Pancreas (tissue), 10 donors: ENCODE data around the gene DENND4C. TPM values are rescaled to one million over a fixed set of nuclear protein-coding genes. Genes with fewer than 3 reads are reported as not detected.

ENCODE experiments used
- ATAC-seq, 4 donors: fragments of 200-7000 bp; cut with Tn5 transposase; one replicate each; pipeline versions ENCODE4 v1.8.0 to v1.9.1; 2020; ENCODE audit warnings: mild to moderate bottlenecking in 4 of 4, moderate library complexity in 4 of 4
- DNase-seq, 6 donors: peaks; one replicate each; pipeline ENCODE4 v3.0.0-alpha.2; 2020
- FAIRE-seq: peaks from 2 replicates; lab custom pipeline; 2012; peaks lifted over from hg19 to GRCh38; lab: Jason Lieb, UNC
- H3K27ac ChIP-seq, 4 donors: fragments of 200-600 bp; sonication (generic); 1 replicate in 3 of 4; 2 replicates in 1 of 4; pipeline versions ENCODE4 v1.5.0 to v1.8.0; 2020
- H3K27me3 ChIP-seq, 4 donors: fragments of 200-600 bp; one replicate each; pipeline ENCODE4 v1.8.0; 2021
- H3K36me3 ChIP-seq, 3 donors: fragments of 200-600 bp; sonication (generic) in 1 of 3; one replicate each; pipeline versions ENCODE4 v1.5.0 to v1.8.0; 2020 to 2021
- H3K4me1 ChIP-seq, 3 donors: fragments of 200-600 bp; one replicate each; pipeline ENCODE4 v1.8.0; 2021
- H3K4me3 ChIP-seq, 4 donors: fragments of 200-600 bp; sonication (generic) in 2 of 4; one replicate each; pipeline versions ENCODE4 v1.5.0 to v1.8.0; 2020 to 2021
- H3K9me3 ChIP-seq, 4 donors: fragments of 200-600 bp; one replicate each; pipeline ENCODE4 v1.8.0; 2021
- WGBS, 2 donors: extraction: QIAGEN DNeasy Blood & Tissue Kit; methylation state at CpG; one replicate each; pipeline ENCODE4 v1.1.7; 2013; 5-methylcytosine and 5-hydroxymethylcytosine counted together
- intact Hi-C, 3 donors: fragments of 100-400 bp; cut with DNase I; formaldehyde crosslinking; loops; one replicate each; pipeline versions ENCODE4 v1.11.1 to v1.14.2; 2022
- polyA plus RNA-seq, 2 donors: library from polyadenylated mRNA; stranded (reverse); fragments of 200-250 nt; gene quantifications; one replicate each; pipeline ENCODE4 v1.2.3, GENCODE V29; 2013
- total RNA-seq, 6 donors: library from RNA; stranded (reverse); fragmentation: NEBNext Ultra II Directional in 4 of 6; extraction: Animal tissue kit (Norgen Biotek cat#: 25700) in 4 of 6; gene quantifications; one replicate each; pipeline versions ENCODE4 v1.2.1 to v1.2.4, GENCODE V29; 2021 to 2023
- TF ChIP-seq, protein P1 (sequence below), 4 donors: fragments of 200-600 bp; sonication (generic) in 3 of 4; IDR thresholded peaks; one replicate each; pipeline versions ENCODE4 v1.5.0 to v1.8.0; 2021; ENCODE audit warnings: antibody characterized with exemption in 4 of 4
- donor health status: healthy with polysubstance abuse.
- donor health status: DM: no; HTN: no; CAD: no; lungs with moderate emphysema.
- donor health status: DM: no; HTN: no; CAD: no.
- donor health status: control.
- donor health status: control.
- donor health status: Bipolar disorder and iron deficiency.
- donor health status: DM: yes; HTN: yes; CAD: no.
- donor health status: DM: no; HTN: no; CAD: no.
- donor health status: DM: no; HTN: no; CAD: no.
- donor health status: DM: yes; HTN: yes; CAD: no.

The DENND4C gene
- total and polyA plus RNA-seq, 8 donors = 4.6 to 36.2 (median 17.9) TPM

DNA sequence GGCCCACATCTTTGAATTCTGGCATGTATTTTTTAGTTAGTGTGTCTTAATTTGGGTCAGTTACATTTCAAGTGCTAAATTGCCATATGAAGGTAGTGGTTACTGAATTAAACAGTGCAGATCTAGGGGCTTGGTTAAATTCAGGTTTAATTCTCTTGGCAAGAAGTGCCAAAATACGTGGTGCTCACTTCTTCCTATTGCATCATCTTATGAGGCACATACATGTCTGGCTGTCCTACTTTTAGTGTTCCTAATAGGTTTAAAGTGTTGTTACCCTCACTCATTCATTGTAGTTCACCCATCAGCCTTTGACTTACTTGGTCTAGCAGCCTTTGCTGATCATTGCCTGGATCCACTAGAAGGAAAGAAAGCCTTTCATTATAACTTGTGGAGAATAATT, 90.0 kb downstream of the DENND4C start:
- intact Hi-C loops = no loop called here
- Histone ChIP-seq H3K27me3 (no peaks in the 10 kb centered on the region), H3K4me1 (no peaks in the 10 kb centered on the region), H3K27ac (no peak overlapping the region), H3K4me3 (no peak overlapping the region), H3K36me3 (peaks cover 0 to 13% (median 0%) of the 10 kb centered on the region in 3 donors), H3K9me3 (no peaks in the 10 kb centered on the region)
- WGBS, 2 donors = 69 to 83% methylated on average over 1 of the region's 1 CpG
- ATAC-seq (no peak), FAIRE-seq (no peak), DNase-seq (no peak)
- TF ChIP-seq, protein P1, sequence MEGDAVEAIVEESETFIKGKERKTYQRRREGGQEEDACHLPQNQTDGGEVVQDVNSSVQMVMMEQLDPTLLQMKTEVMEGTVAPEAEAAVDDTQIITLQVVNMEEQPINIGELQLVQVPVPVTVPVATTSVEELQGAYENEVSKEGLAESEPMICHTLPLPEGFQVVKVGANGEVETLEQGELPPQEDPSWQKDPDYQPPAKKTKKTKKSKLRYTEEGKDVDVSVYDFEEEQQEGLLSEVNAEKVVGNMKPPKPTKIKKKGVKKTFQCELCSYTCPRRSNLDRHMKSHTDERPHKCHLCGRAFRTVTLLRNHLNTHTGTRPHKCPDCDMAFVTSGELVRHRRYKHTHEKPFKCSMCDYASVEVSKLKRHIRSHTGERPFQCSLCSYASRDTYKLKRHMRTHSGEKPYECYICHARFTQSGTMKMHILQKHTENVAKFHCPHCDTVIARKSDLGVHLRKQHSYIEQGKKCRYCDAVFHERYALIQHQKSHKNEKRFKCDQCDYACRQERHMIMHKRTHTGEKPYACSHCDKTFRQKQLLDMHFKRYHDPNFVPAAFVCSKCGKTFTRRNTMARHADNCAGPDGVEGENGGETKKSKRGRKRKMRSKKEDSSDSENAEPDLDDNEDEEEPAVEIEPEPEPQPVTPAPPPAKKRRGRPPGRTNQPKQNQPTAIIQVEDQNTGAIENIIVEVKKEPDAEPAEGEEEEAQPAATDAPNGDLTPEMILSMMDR (IDR thresholded peaks at IDR 0.05) = no peak

GRCh38 chr9:19331877-19332276, 101.4 kb downstream of the DENND4C start:
- TF ChIP-seq, protein P1 (IDR thresholded peaks at IDR 0.05) = no peak
- 93 to 98% methylated on average over 2 of the region's 2 CpGs for WGBS, 2 donors
- Histone ChIP-seq H3K36me3 (peaks cover 0 to 16% (median 0%) of the 10 kb centered on the region in 3 donors), H3K27ac (no peak overlapping the region), H3K4me1 (no peaks in the 10 kb centered on the region), H3K4me3 (no peak overlapping the region), H3K27me3 (no peaks in the 10 kb centered on the region), H3K9me3 (no peaks in the 10 kb centered on the region)
- FAIRE-seq (no peak), ATAC-seq (no peak), DNase-seq (no peak)
- intact Hi-C loops = no loop called here

DNA sequence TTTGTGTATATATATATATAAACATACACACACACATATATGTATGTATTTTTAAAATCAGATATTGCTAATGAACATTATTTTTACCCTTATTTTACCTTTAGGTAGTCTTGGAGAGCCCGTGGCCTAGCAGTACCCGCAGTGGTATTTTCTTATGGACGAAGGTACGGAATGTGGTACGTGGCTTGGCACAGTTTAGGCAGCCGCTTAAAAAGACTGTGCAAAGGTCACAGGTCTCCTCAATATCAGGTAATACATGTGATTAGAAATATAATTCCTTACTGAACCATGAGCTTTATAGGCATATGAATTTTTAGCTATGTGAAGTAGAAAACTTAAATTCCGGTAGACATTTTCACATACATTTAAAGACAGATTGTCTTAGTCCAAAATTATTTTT, 105.7 kb downstream of the DENND4C start:
- ATAC-seq = no peak
- Histone ChIP-seq H3K9me3 (no peaks in the 10 kb centered on the region), H3K4me1 (no peaks in the 10 kb centered on the region), H3K36me3 (peaks cover 0 to 22% (median 0%) of the 10 kb centered on the region in 3 donors), H3K27me3 (no peaks in the 10 kb centered on the region), H3K4me3 (no peak overlapping the region), H3K27ac (no peak overlapping the region)
- TF ChIP-seq, protein P1 (IDR thresholded peaks at IDR 0.05) = no peak
- WGBS, 2 donors = 70 to 75% methylated on average over 7 of the region's 7 CpGs
- DNase-seq = no peak
- intact Hi-C loops = no loop called here
- no peak for FAIRE-seq

DNA sequence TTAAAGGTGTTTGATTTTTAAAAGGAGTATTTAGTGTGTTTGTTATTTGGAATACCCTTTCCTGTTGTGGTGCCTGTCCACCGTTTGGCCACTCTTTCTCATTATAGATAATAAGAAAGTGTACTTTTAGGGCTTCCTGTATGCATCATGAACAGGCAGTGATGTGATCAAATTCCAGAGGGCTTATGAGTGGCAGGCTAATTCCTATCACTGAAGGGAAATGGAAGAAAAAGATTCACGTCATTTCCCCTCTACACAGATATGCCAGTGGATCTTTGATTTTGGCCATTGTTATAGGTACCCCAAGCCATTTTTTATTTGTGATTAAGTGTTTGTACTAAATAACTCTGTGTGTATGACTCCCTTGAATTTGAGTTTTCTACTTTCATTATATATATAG, 112.5 kb downstream of the DENND4C start:
- ATAC-seq (no peak), FAIRE-seq (no peak), DNase-seq (no peak)
- no peaks in the 10 kb centered on the region for H3K9me3 ChIP-seq
- H3K4me3 ChIP-seq = no peak overlapping the region
- H3K36me3 ChIP-seq = peaks cover 0 to 22% (median 4%) of the 10 kb centered on the region in 3 donors
- no peaks in the 10 kb centered on the region for H3K27me3 ChIP-seq
- H3K27ac ChIP-seq = no peak overlapping the region
- no peaks in the 10 kb centered on the region for H3K4me1 ChIP-seq
- WGBS, 2 donors = 89 to 90% methylated on average over 2 of the region's 2 CpGs
- intact Hi-C loops = no loop called here
- TF ChIP-seq, protein P1 (IDR thresholded peaks at IDR 0.05) = no peak

GRCh38 chr9:19358701-19359100, 128.2 kb downstream of the DENND4C start:
- peaks cover 5 to 48% (median 13%) of the 10 kb centered on the region in 3 donors for H3K36me3 ChIP-seq

More at GRCh38 chr9:19358701-19359100, 128.2 kb downstream of the DENND4C start:
- TF ChIP-seq, protein P1 (IDR thresholded peaks at IDR 0.05) = no peak
- FAIRE-seq (no peak), ATAC-seq (no peak), DNase-seq (no peak)
- no peaks in the 10 kb centered on the region for H3K27me3 ChIP-seq
- H3K27ac ChIP-seq = no peak overlapping the region
- no peaks in the 10 kb centered on the region for H3K9me3 ChIP-seq
- 73 to 79% methylated on average over 3 of the region's 3 CpGs for WGBS, 2 donors
- intact Hi-C loops = no loop called here
- H3K4me3 ChIP-seq = no peak overlapping the region
- no peaks in the 10 kb centered on the region for H3K4me1 ChIP-seq
